ENCODE results near the gene FBXO48. TPM values are rescaled to one million over a fixed set of nuclear protein-coding genes. Genes with fewer than 3 reads are reported as not detected.

The FBXO48 gene
- total RNA-seq, 2 experiments from 2014 or later, result 0.44 to 0.50 TPM

GRCh38 chr2:68414876-68415275 is 52.2 kb downstream of the FBXO48 start:
- CTCF ChIA-PET, result no interaction called here
- no peak overlapping the region for H3K27ac Mint-ChIP-seq

GRCh38 chr2:68414452-68414851 is 52.6 kb downstream of the FBXO48 start:
- ATAC-seq (ENCODE audit: poor library complexity), result no peak
- Mint-ChIP-seq H3K4me1 (ENCODE audit: low read depth) (no peaks in the 10 kb centered on the region), H3K4me3 (no peak overlapping the region), H3K27me3 (no peaks in the 10 kb centered on the region), H3K36me3 (ENCODE audit: low read depth) (no peaks in the 10 kb centered on the region), H3K9me3 (no peaks in the 10 kb centered on the region), H3K27ac (no peak overlapping the region)
- CTCF ChIA-PET, result interaction anchor here (0.6 kb wide), 1 partner anchor 120 kb away, joined by 3 read pairs; no protein-coding TSS in a partner anchor
- no peak for DNase-seq
- no peak for TF ChIP-seq CTCF (IDR thresholded peaks at IDR 0.05)
- intact Hi-C loops (cut with DNase I, micrococcal nuclease), result no loop called here
- POLR2A ChIA-PET, result no interaction called here
- Histone ChIP-seq H3K27ac (ENCODE audit: low read depth in 1 of 2, low read length in 2 of 2) (no peak overlapping the region), H3K9me3 (ENCODE audit: control insufficient read depth in 1 of 2, insufficient read depth in 1 of 2, low read length in 2 of 2) (no peaks in the 10 kb centered on the region), H3K36me3 (ENCODE audit: insufficient read depth, low read length) (no peaks in the 10 kb centered on the region), H3K4me3 (ENCODE audit: low read length) (no peak overlapping the region), H3K27me3 (ENCODE audit: control insufficient read depth in 1 of 2, insufficient read depth in 2 of 2, low read length in 2 of 2) (no peaks in the 10 kb centered on the region), H3K4me1 (ENCODE audit: insufficient read depth, low read length) (peaks cover 16% of the 10 kb centered on the region)

More at GRCh38 chr2:68414876-68415275, 52.2 kb downstream of the FBXO48 start:
- DNase-seq, result no peak
- Histone ChIP-seq H3K9me3 (ENCODE audit: control insufficient read depth in 1 of 2, insufficient read depth in 1 of 2, low read length in 2 of 2) (no peaks in the 10 kb centered on the region), H3K4me1 (ENCODE audit: insufficient read depth, low read length) (peaks cover 16% of the 10 kb centered on the region), H3K36me3 (ENCODE audit: insufficient read depth, low read length) (no peaks in the 10 kb centered on the region), H3K4me3 (ENCODE audit: low read length) (no peak overlapping the region), H3K27me3 (ENCODE audit: control insufficient read depth in 1 of 2, insufficient read depth in 2 of 2, low read length in 2 of 2) (no peaks in the 10 kb centered on the region), H3K27ac (ENCODE audit: low read depth in 1 of 2, low read length in 2 of 2) (no peak overlapping the region)
- no peaks in the 10 kb centered on the region for H3K4me1 Mint-ChIP-seq (ENCODE audit: low read depth)
- no peaks in the 10 kb centered on the region for H3K9me3 Mint-ChIP-seq
- H3K27me3 Mint-ChIP-seq, result no peaks in the 10 kb centered on the region
- no peak overlapping the region for H3K4me3 Mint-ChIP-seq
- intact Hi-C loops (cut with DNase I, micrococcal nuclease), result no loop called here
- ATAC-seq (ENCODE audit: poor library complexity), result no peak
- H3K36me3 Mint-ChIP-seq (ENCODE audit: low read depth), result no peaks in the 10 kb centered on the region
- POLR2A ChIA-PET, result no interaction called here
- no peak for TF ChIP-seq CTCF (IDR thresholded peaks at IDR 0.05)

- Mint-ChIP-seq H3K27ac (no peak overlapping the region), H3K27me3 (no peaks in the 10 kb centered on the region), H3K4me1 (ENCODE audit: low read depth) (no peaks in the 10 kb centered on the region), H3K9me3 (no peaks in the 10 kb centered on the region), H3K4me3 (no peak overlapping the region), H3K36me3 (ENCODE audit: low read depth) (no peaks in the 10 kb centered on the region)
- Histone ChIP-seq H3K4me1 (ENCODE audit: insufficient read depth, low read length) (peaks cover 10% of the 10 kb centered on the region), H3K27ac (ENCODE audit: low read depth in 1 of 2, low read length in 2 of 2) (no peak overlapping the region), H3K27me3 (ENCODE audit: control insufficient read depth in 1 of 2, insufficient read depth in 2 of 2, low read length in 2 of 2) (no peaks in the 10 kb centered on the region), H3K4me3 (ENCODE audit: low read length) (no peak overlapping the region), H3K9me3 (ENCODE audit: control insufficient read depth in 1 of 2, insufficient read depth in 1 of 2, low read length in 2 of 2) (no peaks in the 10 kb centered on the region), H3K36me3 (ENCODE audit: insufficient read depth, low read length) (no peaks in the 10 kb centered on the region)
- intact Hi-C loops (cut with DNase I, micrococcal nuclease), result no loop called here
- POLR2A ChIA-PET, result interaction anchor here (0.6 kb wide), 1 partner anchor 79 kb away, joined by 3 read pairs; no protein-coding TSS in a partner anchor
- no peak for TF ChIP-seq CTCF (IDR thresholded peaks at IDR 0.05)
- ATAC-seq (ENCODE audit: poor library complexity) (no peak), DNase-seq (no peak)
- CTCF ChIA-PET, result no interaction called here
These were observed 53.6 kb downstream of the FBXO48 start for GRCh38 chr2:68413466-68413865.

Data from CD4-positive, alpha-beta T cell (primary cell).